Myocyte (in vitro differentiated cells): ENCODE data around the gene MYO9A. TPM values are rescaled to one million over a fixed set of nuclear protein-coding genes. Genes with fewer than 3 reads are reported as not detected.

Experiments used
- DNase-seq: peaks from one replicate; pipeline ENCODE4 v3.0.0-alpha.2; 2012; ENCODE audit warnings: low read depth
- total RNA-seq: library from RNA; depleted of rRNA; stranded (reverse); fragments of >200 nt; gene quantifications from 2 replicates; pipeline ENCODE4 v1.2.3, GENCODE V29; 2014

The MYO9A gene
- total RNA-seq, 1 donor from 2014 or later, result 22.1 TPM

DNA sequence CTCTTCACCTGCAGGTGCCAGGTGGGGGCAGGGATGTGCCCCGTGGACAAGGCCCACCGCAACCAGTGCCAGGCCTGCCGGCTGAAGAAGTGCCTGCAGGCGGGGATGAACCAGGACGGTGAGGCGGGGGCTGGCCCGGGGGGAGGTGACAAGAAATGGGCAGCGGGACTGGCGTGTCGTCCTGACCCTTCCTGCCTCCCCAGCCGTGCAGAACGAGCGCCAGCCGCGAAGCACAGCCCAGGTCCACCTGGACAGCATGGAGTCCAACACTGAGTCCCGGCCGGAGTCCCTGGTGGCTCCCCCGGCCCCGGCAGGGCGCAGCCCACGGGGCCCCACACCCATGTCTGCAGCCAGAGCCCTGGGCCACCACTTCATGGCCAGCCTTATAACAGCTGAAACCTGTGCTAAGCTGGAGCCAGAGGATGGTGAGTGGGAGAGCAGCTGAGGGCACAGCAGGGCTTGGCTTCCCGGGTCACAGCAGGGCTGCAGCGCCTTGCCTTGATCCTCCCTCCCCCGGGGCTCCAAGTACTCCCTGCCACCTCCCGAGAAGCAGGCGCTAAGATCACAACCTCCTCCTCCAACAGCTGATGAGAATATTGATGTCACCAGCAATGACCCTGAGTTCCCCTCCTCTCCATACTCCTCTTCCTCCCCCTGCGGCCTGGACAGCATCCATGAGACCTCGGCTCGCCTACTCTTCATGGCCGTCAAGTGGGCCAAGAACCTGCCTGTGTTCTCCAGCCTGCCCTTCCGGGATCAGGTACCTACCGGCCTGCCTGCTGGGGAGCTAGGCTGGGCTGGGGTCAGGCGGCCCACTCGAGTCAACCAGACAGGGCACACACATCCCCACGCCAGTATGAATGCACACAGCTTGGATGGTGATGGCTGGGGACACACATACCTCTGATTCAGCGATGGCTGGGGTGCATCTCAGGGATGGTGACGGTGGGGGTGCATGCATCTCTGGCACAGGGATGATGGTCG is 305.9 kb downstream of the MYO9A start:
- DNase-seq, result peak; percentile 36

GRCh38 chr15:71811036-71811736 is 306.8 kb downstream of the MYO9A start:
- DNase-seq, result no peak

- no peak for DNase-seq
These were observed 307.5 kb downstream of the MYO9A start, which contains the start of gene NR2E3 for GRCh38 chr15:71810256-71811035. Gene NR2E3 (plus strand): TSS chr15:71810554. CDS start chr15:71810744, 190 bp downstream.

GRCh38 chr15:71809346-71809745 is 308.6 kb downstream of the MYO9A start:
- no peak for DNase-seq

GRCh38 chr15:71808311-71809020 is 309.5 kb downstream of the MYO9A start:
- DNase-seq, result no peak

- peak; percentile 75 for DNase-seq
These were observed 310.3 kb downstream of the MYO9A start for GRCh38 chr15:71807691-71808091.

DNA sequence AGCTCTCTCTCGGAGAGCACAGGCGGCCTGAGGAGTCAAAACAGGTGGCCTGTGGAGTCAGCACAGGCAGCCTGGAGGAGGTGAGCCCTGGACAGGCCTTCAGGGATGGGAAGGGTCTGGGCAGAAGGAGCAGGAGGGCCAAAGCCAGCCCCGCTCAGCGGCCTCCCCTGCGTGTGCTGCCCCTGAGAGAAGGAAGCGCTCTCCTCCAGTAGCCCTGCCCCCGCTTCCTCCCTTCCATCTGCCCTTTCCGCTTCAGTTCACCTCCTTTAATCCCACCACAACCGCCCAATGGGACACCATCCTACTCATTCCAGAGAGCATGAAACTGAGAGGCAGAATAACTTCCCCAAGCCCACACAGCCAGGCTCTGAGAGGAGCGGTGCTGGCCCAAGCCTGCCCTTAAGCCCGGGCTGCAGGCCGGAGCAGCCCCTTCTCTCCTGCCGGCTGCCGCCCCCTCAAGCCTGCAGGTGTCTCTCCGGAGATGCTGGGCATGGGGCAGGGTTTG is 310.8 kb downstream of the MYO9A start:
- no peak for DNase-seq

DNA sequence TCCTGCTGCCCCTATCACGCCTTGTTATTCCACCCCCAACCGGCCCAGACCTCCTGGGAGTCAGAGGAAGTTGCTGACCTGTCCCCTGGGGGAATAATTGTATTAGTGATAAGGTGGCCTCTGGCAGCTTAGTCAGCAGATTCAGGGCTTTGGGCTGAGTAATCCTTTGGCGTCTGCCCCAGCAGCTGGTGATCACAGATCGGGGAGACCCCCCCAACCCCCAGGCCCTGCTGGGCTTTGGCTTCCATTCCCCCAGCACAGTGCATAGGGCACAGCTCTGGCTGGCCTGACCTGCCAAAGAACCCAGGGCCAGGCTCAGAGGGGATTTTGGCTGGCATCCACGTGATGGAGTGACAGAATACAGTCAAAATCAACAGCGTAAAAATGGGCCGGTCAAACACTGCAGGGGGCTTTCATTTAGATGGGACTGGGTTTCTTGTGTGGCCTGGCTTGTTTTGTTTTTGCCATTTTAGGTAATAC is 311.5 kb downstream of the MYO9A start:
- DNase-seq, result peak; percentile 56

DNA sequence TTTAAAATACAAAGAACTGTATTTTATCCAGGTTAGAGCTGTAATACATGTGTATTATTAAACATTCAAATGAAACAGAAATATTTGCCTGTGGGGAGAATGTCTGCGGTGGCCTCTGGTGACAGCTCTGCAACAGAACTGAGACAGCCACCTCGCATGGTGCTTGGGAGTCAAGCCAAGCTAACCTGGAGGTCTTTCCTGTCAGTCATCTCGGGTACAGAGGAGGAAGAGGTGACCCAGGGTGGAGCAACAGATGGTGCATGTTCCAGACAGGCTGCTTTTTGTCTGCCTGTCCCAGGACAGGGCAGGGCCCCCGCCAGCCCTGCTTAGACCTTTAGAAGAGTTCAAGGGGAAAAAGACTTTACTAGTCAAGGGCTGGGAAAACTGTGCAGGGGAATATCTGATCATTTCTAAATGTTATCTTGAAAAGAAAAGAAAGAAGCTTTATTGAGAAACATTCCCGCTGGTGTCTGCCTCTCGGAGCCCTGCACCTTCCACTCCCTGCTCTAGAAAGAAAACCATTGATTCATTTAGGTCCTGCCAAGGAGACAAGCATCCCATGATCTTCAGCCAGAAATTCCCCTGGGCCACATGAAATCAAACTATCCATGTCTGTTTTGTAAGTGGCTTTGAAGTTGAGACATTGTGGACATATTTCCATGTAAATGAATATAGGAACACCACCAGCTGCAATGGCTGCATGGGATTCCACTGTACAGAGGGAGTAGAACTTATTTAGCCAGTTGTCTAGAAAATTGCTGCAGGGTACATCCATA is 313.1 kb downstream of the MYO9A start:
- no peak for DNase-seq

DNA sequence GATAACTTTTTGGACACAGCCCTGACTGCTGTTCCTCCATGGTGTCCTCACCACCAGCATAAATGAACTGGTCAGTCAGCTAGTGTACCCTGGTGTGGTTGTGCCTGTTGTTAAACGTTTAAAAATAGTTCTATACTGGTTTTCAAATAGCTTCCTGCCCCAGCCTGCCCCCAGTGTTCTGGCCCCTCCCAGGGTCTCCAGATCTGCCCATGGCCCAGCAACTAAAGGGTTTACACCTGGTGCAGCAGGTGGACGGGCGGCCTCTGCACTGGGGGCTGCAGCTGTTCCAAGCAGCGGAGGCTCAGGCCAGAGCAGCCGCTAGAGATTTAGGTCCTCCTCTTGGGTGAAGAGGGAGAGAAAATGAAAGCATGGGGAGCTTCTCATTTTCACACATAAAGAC is 313.7 kb downstream of the MYO9A start:
- DNase-seq, result peak; percentile 67

DNA sequence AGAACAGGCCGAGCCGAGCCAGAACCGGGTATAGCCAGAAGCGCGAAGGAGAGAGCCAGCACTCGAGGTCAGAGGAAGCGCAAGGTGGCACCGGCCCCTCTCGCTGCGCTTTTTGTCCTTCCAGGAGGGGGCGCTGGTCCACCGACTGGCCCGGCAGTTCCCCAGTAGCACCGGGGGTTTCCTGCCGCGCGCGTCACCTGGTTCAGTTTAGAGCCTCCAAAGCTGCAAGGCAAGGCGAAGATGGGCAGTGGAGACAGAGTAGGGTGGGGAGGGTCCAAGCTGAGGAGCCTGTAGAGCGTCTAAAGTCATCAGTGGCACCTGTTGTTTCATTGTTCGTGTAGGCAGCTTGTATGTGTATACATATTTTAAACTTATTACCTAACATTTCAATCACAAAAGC is 315.2 kb downstream of the MYO9A start:
- no peak for DNase-seq

GRCh38 chr15:71801935-71802655 is 315.9 kb downstream of the MYO9A start:
- DNase-seq, result no peak

- DNase-seq, result peak; percentile 82
These were observed 316.9 kb downstream of the MYO9A start for GRCh38 chr15:71800835-71801745.

- no peak for DNase-seq
These were observed 317.8 kb downstream of the MYO9A start for GRCh38 chr15:71800190-71800589.

DNA sequence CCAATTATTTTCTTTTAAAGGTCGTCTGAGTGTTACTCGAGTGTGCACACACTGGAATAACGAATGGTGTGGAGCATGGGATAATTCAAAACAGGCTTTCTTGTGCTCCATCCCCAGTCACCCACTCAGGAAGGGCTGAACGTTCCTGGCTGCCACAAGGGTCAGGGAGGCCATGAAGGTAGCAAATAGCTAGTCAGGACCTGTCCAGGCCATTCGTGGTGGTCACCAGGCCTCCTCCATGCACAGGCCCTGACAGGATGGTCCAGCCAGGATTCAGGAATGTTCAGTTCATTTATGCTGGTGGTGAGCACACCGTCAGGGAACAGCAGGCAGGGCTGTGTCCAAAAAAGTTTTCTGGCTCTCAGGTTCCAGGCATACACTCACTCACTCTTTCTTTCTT is 319.3 kb downstream of the MYO9A start:
- DNase-seq, result no peak

DNA sequence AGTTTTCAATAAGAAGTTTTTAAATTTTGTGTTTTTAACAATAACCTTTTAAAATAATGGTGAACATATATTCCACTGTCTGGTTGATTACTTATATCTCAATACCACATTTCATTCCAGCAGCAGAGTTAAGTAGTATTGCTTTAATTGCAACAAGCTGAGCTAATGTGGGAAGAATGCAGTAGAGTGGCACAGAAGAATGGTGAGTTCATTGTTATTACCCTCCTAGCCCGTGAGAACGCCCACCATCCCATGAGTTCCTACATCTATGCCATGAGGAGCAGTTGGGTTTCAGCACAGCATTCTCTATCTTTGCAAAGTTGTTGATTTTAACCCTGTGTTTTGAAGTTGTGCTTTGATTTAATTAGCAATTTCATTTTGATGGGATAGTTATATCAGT is 325.4 kb downstream of the MYO9A start:
- peak; percentile 63 for DNase-seq

DNA sequence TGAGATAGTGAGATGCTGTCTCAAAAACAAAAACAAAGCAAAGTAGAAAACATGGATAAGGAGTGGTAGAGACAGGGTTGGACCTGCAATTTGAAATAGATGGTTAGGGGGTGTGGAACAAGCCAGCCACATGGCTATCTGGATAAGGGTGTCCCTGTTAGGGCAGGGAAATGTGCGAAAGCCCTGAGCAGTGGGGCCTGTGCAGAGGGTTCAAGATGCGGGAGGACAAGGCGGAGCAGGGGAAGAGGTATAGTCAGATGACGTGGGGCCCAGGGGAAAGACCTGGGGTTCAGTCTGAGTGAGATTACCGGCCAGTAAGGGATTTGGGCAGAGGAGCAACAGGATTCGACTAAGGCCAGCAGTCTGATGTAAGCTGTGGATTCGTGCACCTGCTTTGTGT is 326.0 kb downstream of the MYO9A start:
- DNase-seq, result no peak

DNA sequence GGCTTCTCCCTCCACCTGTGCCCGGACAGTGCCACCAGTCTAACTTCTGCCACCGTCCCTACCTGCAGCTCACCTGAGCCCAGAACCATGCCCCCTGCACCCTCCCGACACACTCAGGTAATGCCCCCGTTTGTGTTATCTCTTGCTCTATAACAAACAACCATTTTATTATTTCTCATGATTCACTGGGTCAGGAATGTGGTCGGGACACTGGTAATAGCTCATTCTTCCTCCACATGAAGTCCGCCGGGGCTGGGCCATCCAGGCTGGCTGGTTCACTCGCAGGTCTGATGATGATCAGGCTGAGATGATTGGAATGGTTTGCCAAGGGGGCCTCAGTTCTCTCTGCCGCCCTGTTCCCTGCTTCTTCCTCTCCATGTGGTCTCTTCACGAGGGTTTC is 327.9 kb downstream of the MYO9A start:
- DNase-seq, result no peak
